Left ventricle myocardium inferior (tissue), 1 donor: ENCODE measurements around the gene SULT6B1. TPM values are rescaled to one million over a fixed set of nuclear protein-coding genes. Genes with fewer than 3 reads are reported as not detected.

ENCODE experiments used
- DNase-seq: peaks from one replicate; pipeline ENCODE4 v3.0.0-alpha.2; 2020
- H3K27ac ChIP-seq: fragments of 200-600 bp; replicated peaks from 2 replicates; pipeline ENCODE4 v1.8.0; 2021
- H3K27me3 ChIP-seq: fragments of 200-600 bp; 2 replicates; pipeline ENCODE4 v1.8.0; 2021; ENCODE audit warnings: low read depth
- H3K36me3 ChIP-seq: fragments of 200-600 bp; 2 replicates; pipeline ENCODE4 v1.8.0; 2021
- H3K4me1 ChIP-seq: fragments of 200-600 bp; 2 replicates; pipeline ENCODE4 v1.8.0; 2021
- H3K4me3 ChIP-seq: fragments of 200-600 bp; 2 replicates; pipeline ENCODE4 v1.8.0; 2021; ENCODE audit warnings: mild to moderate bottlenecking, moderate library complexity
- H3K9me3 ChIP-seq: fragments of 200-600 bp; replicated peaks from 2 replicates; pipeline ENCODE4 v1.8.0; 2021
- CTCF ChIP-seq: fragments of 200-600 bp; IDR thresholded peaks from 2 replicates; pipeline ENCODE4 v1.8.0; 2021; ENCODE audit warnings: antibody characterized with exemption, mild to moderate bottlenecking, borderline replicate concordance
- intact Hi-C: fragments of 100-400 bp; cut with micrococcal nuclease; formaldehyde crosslinking; loops from one replicate; pipeline ENCODE4 v1.11.0; 2022
- total RNA-seq: library from RNA; stranded (reverse); fragmentation: NEBNext Ultra II Directional; extraction: Animal tissue kit (Norgen Biotek cat#: 25700); gene quantifications from one replicate; pipeline ENCODE4 v1.2.1, GENCODE V29; 2021
- donor health status: DM: no; HTN: yes; CAD: no; lungs with severe emphysema.

The SULT6B1 gene
- total RNA-seq, 1 donor from 2014 or later: not detected

GRCh38 chr2:37153224-37153623 lies 35.2 kb downstream of the SULT6B1 start:
- no peak for TF ChIP-seq CTCF
- H3K27ac ChIP-seq: no peak overlapping the region
- H3K9me3 ChIP-seq: no peaks in the 10 kb centered on the region
- H3K4me1 ChIP-seq: peaks cover 44% of the 10 kb centered on the region
- intact Hi-C loops: no loop called here
- DNase-seq: no peak
- H3K4me3 ChIP-seq: no peak overlapping the region
- peaks cover 14% of the 10 kb centered on the region for H3K36me3 ChIP-seq
- no peaks in the 10 kb centered on the region for H3K27me3 ChIP-seq

- Histone ChIP-seq H3K27ac (no peak overlapping the region), H3K9me3 (no peaks in the 10 kb centered on the region), H3K27me3 (no peaks in the 10 kb centered on the region), H3K36me3 (peaks cover 48% of the 10 kb centered on the region), H3K4me3 (no peak overlapping the region), H3K4me1 (peaks cover 14% of the 10 kb centered on the region)
- intact Hi-C loops: no loop called here
- no peak for TF ChIP-seq CTCF
- DNase-seq: no peak
These were observed 38.7 kb downstream of the SULT6B1 start for GRCh38 chr2:37149626-37150322.

- peaks cover 14% of the 10 kb centered on the region for H3K4me1 ChIP-seq
- H3K4me3 ChIP-seq: no peak overlapping the region
- no peaks in the 10 kb centered on the region for H3K9me3 ChIP-seq
- peaks cover 62% of the 10 kb centered on the region for H3K36me3 ChIP-seq
- H3K27me3 ChIP-seq: no peaks in the 10 kb centered on the region
- TF ChIP-seq CTCF: no peak
- intact Hi-C loops: no loop called here
- no peak overlapping the region for H3K27ac ChIP-seq
- DNase-seq: no peak
These were observed 40.1 kb downstream of the SULT6B1 start for GRCh38 chr2:37148325-37148724.

- Histone ChIP-seq H3K9me3 (no peaks in the 10 kb centered on the region), H3K27ac (no peak overlapping the region), H3K4me3 (no peak overlapping the region), H3K27me3 (no peaks in the 10 kb centered on the region), H3K4me1 (peaks cover 14% of the 10 kb centered on the region), H3K36me3 (peaks cover 76% of the 10 kb centered on the region)
- TF ChIP-seq CTCF: no peak
- intact Hi-C loops: no loop called here
- DNase-seq: no peak
These were observed 42.4 kb downstream of the SULT6B1 start for GRCh38 chr2:37146062-37146461.

- TF ChIP-seq CTCF: no peak
- H3K4me3 ChIP-seq: no peak overlapping the region
- peaks cover 96% of the 10 kb centered on the region for H3K36me3 ChIP-seq
- H3K9me3 ChIP-seq: no peaks in the 10 kb centered on the region
- no peak for DNase-seq
- H3K4me1 ChIP-seq: no peaks in the 10 kb centered on the region
- no peaks in the 10 kb centered on the region for H3K27me3 ChIP-seq
- H3K27ac ChIP-seq: no peak overlapping the region
- intact Hi-C loops: no loop called here
These were observed 44.5 kb downstream of the SULT6B1 start for GRCh38 chr2:37143974-37144373.
